ENCODE measurements around the gene GSDME.

The GSDME gene

DNA sequence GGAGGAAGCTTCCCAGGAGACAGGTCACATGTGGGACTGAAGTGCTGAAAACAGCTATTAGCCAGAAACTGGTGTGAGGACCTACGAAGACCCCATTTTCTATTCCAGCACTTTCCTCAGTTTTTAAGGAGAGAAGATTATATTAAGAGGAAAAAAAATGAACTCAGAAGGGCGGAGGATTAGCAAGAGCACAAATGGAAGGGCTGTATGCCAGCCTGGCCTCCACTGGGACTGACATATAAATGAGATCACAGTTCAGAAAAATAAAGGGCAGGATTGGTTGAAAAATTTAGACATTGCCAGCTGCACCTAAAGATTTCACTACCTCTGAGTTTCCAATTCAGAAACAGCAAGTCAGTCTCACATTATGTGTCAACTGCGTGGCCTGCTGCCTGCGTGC is 53.0 kb downstream of the GSDME start:
- DNase-seq (ENCODE audit: low read depth), result no peak

DNA sequence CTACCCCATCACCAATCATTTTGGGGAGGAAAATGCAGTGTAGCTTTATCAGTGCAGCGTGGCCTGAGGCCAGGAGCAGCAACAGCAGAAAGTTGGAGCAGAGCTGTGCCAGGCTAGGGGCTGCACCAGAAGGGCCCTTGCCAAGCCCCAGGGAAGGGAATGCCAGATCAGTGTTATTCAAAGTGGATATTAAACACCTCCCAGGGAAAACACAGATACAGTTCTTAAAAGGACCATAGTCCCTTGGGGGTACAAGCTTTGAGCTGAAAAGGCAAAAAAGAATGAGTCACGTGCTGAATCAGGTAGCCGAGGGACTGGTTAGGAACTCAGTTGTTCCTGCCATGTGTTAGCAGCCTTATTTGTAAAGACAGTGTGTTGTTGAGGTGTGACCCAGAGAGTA is 54.0 kb downstream of the GSDME start:
- DNase-seq (ENCODE audit: low read depth), result no peak

DNA sequence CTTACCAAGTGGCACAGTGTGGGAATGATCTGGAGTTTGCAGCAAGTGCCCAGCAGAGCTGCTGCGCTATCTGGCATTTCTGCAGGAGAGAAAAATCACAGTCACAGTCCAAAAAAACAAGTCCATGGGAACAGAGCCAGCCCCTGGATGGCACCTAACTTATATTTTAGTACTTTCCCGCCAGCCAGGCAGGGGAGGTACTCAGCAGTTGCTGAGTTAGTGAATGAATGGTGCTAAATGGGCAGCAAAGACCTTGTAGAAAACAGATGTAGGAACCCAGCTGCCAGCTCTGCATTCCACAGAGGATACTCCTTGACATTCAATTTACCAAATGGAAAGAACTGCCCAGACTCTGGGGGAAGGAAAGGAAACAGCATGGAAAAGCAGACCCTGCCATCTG is 54.5 kb downstream of the GSDME start:
- DNase-seq (ENCODE audit: low read depth), result no peak

DNA sequence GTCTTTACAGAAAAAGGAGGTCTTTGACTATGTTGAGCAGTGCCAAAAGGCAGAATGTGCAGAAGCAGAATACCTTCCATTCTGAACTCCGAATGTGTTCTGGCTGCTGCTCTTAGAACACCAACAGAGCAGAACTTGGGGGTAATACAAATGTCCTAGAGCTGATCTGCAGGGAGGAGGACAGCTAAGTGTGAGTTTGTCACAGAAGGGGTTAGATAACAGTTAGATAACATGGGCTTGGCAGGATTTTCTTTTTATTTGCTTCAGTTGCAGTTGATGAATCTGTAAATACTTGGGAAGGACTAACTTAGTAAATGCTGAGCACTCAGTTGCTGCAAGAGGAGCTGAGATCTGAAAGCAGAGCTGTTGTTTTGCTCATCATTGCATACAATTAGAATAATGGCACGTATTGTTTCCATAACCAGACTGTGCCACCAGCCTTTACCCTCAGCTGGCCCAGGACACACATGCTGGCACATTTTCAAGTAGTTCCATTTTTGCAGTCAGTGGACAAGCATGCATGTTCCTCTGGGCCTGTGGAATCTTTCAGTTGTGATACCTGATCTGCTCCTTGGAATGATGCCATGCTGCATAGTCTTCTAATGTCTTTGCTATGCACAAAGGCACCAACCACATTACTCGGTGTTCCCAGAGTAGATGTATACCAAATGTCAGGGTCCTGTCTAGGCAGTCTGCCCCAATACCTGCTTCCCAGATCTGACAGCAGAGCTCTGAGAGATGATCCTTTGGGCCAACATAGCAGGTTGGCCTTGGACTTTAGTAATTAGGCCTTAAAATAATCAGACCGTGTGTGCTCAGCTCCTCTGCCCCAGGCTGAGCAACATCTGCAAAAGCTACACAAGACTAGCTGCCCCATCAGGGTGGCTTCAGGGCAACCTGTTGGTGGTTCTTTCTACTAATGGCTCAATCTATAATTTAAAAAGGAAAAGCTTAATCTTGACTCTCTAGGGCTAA is 55.7 kb downstream of the GSDME start:
- DNase-seq (ENCODE audit: low read depth), result no peak

DNA sequence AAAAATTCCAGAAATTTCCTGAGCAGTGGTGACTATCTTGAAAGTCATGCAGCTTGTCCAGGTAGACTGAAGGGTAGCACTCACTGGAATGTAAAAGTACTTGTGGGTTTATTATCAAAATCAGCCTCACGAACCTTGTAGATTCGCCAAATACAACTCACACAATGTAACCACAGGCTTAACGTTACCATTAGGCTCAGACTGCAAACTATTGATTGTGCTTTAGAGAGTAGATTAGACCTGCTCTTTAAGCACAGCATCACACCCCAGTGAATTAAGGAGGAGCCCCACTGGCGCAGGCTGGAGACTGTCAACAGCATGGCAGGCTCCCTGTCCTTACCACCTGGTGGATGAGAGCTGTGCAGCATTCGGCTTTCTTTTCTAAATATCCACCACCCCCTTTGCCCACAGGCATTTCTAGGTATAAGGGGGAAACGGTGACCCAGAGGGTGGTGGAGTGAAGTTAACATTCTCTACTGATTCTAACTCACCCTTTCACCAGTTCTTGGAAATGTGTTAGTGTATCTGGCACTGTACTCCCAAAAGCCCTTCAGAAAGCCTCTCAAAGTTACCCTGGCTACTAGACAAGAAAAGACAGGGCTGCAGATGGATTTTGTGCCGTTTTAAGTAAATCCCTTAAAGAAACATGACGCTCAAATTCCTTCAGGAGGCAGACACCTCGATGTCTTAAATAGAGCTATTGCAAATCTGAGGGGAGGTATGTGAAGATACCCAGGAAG is 56.6 kb downstream of the GSDME start:
- no peak for DNase-seq (ENCODE audit: low read depth)

DNA sequence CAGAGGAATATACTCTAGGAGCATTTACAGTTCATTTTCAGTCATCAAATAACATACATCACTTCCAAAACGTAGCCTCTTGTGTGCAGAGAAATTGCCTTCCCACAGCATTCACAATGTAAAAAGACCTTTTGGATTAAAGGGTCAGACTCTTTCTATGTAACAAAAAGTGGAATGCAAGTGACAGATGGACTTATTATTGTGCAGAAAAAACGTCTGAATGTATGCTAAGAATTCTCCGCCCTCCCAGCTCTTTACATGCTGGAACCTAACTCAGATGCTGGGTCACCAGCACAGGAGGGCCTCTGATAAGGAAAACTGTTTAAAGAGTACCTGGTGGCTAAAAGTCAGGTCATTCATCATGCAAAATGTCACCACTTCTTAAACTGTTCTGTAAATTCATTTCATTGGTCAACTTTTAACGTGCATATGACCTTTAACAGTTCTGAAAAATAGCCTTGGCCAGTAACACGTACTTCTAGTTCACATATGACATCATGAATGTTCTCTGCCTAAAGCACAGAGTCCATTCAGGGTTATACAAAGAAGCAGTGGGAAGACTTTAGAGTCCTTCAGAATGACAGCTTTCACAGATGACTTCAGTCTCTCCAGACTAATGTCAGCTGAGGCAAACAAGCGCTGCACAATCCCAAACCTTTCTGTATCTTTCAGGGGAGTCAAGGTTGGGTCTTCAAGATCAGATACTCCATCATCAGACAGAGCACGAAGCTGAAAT is 58.6 kb downstream of the GSDME start:
- DNase-seq (ENCODE audit: low read depth), result no peak

DNA sequence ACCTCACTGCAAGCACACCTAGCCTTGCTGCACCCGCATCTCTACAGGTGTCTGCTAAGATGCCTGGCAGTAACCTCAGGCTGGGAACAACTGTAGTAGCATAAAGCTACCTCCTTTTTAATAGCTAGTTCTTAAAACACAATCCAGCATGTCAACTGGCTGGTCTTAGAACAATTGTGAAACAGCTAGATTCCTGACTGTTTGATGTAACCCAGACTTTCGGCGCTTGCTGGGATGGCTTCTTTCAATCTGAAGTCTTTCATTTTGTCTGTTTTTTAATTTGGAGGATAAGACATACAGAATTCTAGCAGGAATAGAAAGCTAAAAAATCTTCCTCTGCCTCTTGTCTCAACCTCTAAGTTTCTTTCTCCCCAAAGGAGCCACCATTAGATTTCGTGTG is 59.8 kb downstream of the GSDME start:
- DNase-seq (ENCODE audit: low read depth), result no peak

DNA sequence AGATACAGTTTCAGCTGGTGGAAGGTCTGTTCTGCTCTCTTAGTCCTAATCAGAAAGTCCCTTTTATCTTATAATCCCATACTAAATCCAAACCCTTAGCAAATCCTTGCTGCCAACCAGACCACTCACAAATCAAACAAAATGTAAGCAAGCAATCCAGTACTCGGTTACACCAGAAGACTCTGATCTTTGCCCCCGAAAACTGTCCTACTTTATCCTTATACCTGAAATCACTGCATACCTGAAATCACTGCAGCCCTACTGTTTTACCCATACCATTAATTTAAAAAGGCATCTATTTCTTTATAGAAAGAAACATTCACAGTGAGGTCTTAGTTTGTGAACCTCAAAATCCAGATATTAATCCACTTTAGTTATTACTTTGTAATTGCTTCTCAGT is 64.7 kb downstream of the GSDME start:
- DNase-seq (ENCODE audit: low read depth), result no peak

DNA sequence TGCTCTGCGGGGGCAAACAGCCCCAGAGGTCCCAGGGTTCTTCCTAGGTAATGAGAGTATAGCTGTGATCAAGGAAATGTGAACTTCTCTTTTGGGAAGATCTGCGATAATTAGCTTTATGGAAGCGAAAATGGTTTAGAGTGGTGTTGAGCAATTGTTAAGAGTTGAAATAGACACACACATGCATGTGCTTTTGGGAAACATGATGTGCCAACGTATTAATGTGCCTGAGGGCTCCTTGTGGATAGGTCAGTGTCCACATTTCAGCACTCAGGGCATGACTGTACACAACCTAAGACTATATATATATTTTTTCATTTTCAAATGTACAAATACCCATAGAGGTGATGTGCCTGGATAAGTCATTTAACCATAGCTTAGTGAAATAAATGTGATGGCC is 67.0 kb downstream of the GSDME start:
- DNase-seq (ENCODE audit: low read depth), result no peak

DNA sequence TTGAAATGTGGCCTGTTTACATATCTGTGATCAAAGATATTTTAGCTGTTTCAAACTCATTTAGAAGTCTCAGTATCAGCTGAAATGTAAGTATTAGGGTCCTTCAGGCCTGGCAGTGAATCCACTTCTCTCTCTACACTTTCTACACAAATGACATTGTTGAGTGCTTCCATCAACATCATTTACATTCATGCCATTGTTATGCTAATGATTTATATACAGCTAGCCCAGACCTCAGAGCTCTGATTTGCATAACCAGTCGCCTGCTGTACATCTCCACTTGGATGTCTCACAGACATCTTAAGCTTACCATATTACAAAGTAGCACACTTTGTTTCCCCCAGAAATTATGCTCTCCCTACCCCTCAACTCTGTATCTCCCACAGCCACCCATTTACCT is 71.6 kb downstream of the GSDME start:
- DNase-seq (ENCODE audit: low read depth), result no peak

DNA sequence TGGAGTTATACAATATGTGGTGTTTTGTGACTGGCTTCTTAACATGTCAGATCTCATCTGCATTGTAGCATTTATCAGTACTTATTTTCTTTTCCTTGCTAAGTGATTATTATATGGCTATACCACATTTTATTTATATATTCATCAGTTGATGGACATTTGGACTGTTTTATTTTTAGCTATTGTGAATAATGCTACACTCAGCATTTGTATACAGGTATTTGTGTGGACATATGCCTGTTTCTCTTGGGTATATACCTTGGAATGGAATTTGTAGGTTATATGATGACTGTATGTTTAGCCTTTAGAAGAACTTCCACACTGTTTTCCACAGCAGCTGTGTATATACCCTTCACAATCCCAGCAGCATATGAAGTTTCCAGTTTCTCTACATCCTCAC is 86.5 kb downstream of the GSDME start:
- DNase-seq (ENCODE audit: low read depth), result no peak

DNA sequence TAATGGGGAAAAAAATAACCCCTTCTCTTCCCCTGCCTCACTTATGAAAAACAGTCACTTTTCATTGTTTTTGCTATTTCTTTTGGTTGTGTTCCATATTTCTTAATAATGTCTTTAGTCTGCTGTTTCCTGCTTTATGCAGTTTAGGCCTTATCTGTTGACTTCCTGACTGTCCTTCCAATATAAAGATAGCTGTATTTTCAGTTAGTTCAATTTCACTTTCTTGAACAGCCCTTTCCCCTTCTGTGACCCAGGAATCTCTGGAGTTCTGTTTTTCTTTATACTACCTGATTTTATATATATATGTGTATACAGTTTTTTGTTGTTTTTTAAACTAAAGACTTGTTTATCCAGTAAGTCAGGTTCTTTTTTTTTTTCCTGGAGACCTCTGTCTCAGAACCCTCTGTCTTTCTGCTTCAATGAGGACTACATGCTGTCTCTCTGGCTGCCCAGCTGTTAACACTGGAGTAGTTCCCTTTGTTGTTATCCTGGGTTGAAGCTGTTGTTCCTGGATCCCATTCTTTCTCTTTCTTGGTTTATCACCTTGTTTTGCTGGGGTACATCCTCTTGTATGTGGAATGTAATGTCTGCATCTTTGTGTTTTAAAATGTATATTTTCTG is 87.2 kb downstream of the GSDME start:
- no peak for DNase-seq (ENCODE audit: low read depth)

DNA sequence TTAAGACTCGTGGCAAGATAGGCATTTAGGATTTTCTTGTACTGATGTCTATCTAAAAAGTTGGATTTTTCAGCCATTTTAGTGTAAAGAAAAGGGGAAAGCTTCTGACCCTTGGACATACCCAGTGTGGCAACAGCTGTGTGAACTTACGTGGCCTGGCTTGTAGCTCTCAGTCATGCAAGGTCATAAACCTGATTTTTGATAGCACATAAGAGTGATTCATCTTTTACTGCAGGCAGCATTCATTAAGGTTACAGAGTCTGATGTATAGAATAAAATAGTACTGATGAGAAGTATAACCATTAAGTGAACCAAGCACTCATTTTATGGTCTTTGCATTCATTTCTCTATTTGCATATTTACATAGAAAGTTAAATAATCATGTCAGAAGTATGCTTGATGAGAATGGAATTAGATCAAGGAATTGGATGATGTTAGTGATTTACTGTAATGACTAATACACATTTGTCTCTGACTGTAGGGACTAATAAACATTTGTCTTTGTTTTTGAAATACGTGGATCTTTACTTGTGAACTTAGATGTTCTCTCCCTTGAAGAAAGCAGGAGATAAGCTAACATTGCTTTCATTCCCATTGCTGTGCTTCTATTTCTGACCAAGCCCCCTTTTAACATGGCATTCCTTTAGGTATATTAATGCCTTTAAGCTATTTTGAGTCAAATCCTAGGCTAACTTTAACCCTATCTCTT is 88.2 kb downstream of the GSDME start:
- DNase-seq (ENCODE audit: low read depth), result no peak

DNA sequence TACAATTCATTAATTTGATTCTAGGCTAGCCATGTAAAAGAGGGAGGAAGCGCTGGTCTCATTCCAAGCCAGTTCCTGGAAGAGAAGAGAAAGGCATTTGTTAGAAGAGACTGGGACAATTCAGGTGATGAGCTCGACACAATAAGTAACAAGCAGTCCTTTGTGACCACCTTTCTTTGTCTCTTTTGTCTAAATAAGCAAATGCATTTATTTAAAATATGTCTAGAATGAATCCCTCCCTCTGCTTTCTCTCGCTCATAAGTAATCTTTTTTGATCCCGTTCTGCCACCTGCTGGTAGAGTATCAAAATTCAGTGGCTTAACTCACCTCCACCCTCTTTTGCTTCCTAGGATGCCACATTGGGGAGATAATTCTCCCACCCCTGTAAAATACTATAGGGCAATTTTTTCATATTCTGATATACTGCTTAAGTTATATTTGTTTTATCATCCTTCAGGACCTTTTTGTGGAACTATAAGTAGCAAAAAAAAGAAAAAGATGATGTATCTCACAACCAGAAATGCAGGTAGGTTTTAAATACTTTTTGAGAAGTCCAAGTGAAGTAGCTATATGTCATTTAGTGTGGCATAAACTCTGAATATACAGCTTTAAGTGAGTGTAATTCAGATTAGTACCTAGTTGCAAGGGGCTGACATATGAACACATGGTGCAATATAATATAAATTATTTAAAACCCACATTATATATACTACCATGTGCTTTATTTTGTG is 91.5 kb downstream of the GSDME start:
- peak; percentile 3 for DNase-seq (ENCODE audit: low read depth)

DNA sequence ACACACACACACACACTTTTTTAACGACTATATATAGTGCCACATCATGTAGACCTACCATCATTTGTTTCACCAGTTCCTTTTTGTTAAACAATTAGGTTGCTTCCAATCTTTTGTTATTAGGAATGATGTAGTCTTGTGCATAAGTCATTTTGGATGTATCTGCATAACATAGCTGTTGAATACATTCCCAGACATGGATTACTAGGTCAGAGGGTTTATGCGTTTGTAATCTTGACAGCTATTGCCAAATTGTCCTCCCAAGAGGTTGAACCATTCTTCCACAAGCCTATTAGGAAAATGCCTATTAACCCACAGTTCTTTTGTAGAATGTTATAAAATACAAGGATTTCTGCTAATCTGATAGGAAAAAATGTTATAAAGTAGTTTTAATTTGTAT is 96.7 kb downstream of the GSDME start:
- DNase-seq (ENCODE audit: low read depth), result no peak

DNA sequence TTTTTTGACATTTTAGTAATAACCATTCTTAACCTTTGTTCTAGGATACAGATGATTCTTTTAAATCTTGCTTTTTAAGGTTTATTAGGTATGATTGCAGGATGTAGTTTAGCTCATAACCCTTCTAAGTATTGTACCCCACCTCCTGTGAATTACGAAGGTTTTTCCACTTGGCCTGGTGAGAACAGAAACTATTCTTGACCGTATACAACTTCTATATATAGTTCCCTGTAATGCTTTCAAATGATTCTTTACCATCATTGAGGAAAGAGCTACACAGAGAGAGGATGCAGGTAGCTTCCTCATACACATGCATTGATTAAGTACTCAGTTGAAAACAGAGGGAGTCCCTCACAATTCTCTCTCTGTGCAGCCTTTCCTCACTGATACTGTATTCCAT is 97.8 kb downstream of the GSDME start:
- no peak for DNase-seq (ENCODE audit: low read depth)

DNA sequence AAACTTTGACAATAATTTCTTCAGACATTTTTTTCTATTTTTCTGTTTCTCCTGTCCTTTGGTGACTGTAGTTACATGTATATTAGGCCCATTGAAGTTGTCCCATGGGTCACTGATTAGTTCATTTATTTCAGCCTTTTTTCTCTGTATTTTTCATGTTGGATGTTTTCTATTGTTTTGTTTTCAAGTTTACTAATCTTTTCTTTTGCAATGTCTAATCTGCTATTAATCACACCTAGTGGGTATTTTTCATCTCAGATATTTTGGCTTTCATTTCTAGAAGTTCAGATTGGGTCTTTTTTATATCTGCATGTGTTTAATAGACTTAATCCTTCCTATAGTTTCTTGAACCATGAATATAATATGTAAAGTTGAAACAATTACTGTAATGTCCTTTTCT is 99.3 kb downstream of the GSDME start:
- no peak for DNase-seq (ENCODE audit: low read depth)

DNA sequence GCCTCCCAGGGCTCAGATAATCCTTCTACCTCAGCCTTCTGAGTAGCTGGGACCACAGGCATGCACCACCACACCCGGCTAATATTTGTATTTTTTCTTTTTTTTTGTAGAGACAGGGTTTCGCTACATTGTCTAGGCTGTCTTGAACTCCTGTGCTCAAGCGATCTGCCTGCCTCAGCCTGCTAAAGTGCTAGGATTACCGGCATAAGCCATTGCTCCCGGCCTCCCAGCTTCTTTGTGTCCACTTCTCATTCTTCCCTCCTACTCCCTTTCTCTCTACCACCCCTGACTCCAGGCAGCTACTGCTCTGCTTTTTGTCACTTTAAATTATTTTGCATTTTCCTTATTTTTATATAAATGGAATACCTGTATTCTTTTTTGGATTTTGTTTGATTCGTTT is 100.7 kb downstream of the GSDME start:
- DNase-seq (ENCODE audit: low read depth), result no peak

DNA sequence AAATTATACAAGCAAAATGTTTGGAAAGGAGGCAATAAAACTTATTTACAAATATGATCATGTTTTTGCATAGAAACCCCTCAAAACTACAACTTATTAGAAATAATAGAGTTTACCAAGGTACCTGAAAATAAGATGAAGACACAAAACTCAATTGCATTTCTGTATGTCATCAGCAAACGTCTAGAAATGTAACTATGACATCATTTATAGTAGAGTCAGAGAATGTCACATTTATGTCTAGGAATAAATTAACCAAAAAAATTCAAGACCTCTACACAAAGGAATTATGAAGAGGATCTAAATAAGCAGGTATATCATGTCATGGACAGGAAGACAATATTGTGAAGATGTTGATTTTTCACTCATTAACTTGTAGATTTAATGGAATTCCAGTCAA is 103.0 kb downstream of the GSDME start:
- DNase-seq (ENCODE audit: low read depth), result no peak

DNA sequence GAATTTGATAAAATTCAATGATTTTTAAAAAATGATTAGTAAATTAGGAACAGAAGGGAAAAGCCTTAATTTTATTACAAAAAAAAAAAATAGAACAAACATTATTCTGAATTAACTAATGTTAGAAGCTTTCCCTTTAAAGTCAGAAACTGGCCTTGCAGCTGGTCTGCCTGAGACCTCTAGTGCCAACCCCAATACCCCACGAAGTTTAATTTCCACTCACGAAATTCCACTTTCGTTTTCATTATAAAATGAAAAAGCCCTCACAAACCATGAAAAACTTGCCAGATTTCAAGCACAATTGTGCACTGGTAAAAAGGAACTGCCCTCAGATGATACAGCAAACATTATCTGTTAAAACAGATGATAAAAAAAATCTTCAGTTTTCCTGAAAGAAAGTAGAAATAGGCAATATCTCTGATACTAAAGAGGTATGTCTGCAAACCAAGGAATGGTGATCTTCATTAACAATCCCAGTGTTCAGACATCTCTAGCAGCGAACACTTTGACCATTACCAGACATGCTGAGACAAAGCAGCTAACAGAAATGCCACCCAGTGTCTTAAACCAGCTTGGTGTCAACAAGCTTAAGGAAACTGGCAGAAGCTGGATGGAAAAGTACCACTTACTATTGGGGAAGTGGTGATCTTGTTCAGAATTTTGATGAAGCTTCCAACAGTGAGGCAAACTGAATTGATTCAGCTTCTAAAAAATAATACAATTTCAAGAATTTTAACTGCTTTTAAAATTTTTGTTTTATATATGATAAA is 103.8 kb downstream of the GSDME start:
- DNase-seq (ENCODE audit: low read depth), result no peak

Measured in T-helper 22 cell (primary cell).